Testis (tissue), 2 donors: Measurements from ENCODE around the gene CCER1.

Experiments
- CTCF ChIP-seq, 3 experiments: fragments of 450-650 bp in 2 of 3; fragments of 200-600 bp in 1 of 3; sonication (generic) in 1 of 3; IDR thresholded peaks; one replicate each; pipeline ENCODE4 v1.5.1; 2016 to 2019; ENCODE audit warnings: antibody characterized with exemption in 3 of 3, mild to moderate bottlenecking in 2 of 3, moderate library complexity in 1 of 3
- POLR2A ChIP-seq: fragments of 450-650 bp; IDR thresholded peaks from one replicate; pipeline ENCODE4 v1.6.1; 2017; ENCODE audit warnings: antibody characterized with exemption, mild to moderate bottlenecking, moderate library complexity

GRCh38 chr12:90979019-90979418, 24.0 kb upstream of the CCER1 start:
- TF ChIP-seq POLR2A (no peak), CTCF (IDR thresholded peaks at IDR 0.05) (no peak)
